GM20000 (cell line): ENCODE measurements around the gene KRTAP9-3.
"Not testable (repeated sequence)": the region's sequence is repeated elsewhere in the genome, so short reads cannot be mapped to it uniquely, and the experiment has no call there.

ENCODE experiments used
- DNase-seq: peaks from one replicate; pipeline ENCODE4 v3.0.0; 2012; ENCODE audit warnings: low spot score
- CTCF ChIP-seq: IDR thresholded peaks from 2 replicates; pipeline ENCODE4 v1.5.1; 2012; ENCODE audit warnings: mild to moderate bottlenecking, control low read depth; ENCODE audit errors: extremely low read depth, missing control alignments

The KRTAP9-3 gene

GRCh38 chr17:41264599-41264998 is 32.4 kb downstream of the KRTAP9-3 start:
- no peak for DNase-seq
- TF ChIP-seq CTCF = no peak

GRCh38 chr17:41265078-41265477 is 32.8 kb downstream of the KRTAP9-3 start, which contains the start of gene KRTAP9-6:
Gene KRTAP9-6, plus strand, starts transcription at chr17:41265378. Its CDS starts 0 bp downstream, at chr17:41265378.
- no peak for DNase-seq
- no peak for TF ChIP-seq CTCF

GRCh38 chr17:41267711-41268110 is 35.5 kb downstream of the KRTAP9-3 start:
- no peak for TF ChIP-seq CTCF
- DNase-seq = no peak

GRCh38 chr17:41271323-41271722 is 39.1 kb downstream of the KRTAP9-3 start:
- DNase-seq = not testable (repeated sequence)

- DNase-seq = no peak
- no peak for TF ChIP-seq CTCF
These were observed 39.6 kb downstream of the KRTAP9-3 start for GRCh38 chr17:41271858-41272257.

- not testable (repeated sequence) for DNase-seq
These were observed 43.5 kb downstream of the KRTAP9-3 start, which contains the start of gene KRTAP9-7 for GRCh38 chr17:41275648-41276190. Gene KRTAP9-7, plus strand, starts transcription at chr17:41275698. Its CDS starts 0 bp downstream, at chr17:41275698.

GRCh38 chr17:41278176-41278955 is 46.1 kb downstream of the KRTAP9-3 start:
- peak; percentile 0 for DNase-seq
- TF ChIP-seq CTCF = no peak
